HCT116 (cell line): Measurements from ENCODE around the gene C11orf21. TPM values are rescaled to one million over a fixed set of nuclear protein-coding genes. Genes with fewer than 3 reads are reported as not detected.

ENCODE experiments used
- ATAC-seq: fragments of 200-7000 bp; cut with Tn5 transposase; 2 replicates; pipeline ENCODE4 v1.9.1; 2020; ENCODE audit warnings: mild to moderate bottlenecking, moderate library complexity
- BruUV-seq: library from RNA; stranded (reverse); fragments of 400-500 nt; replicated peaks from 2 replicates; lab custom pipeline; 2021; lab: Mats Ljungman, UMichigan
- CTCF ChIA-PET: fragments of 300-600 bp; sonication (Branson Sonifier 250); formaldehyde crosslinking; loops from one replicate; lab custom pipeline; 2021; ENCODE audit warnings: antibody characterized with exemption; lab: Charles Lee
- POLR2A ChIA-PET: fragments of 300-600, 350-600 bp; sonication (Branson Sonifier 250); formaldehyde crosslinking; loops from one replicate; lab custom pipeline; 2021; ENCODE audit warnings: antibody characterized with exemption; lab: Charles Lee
- RAD21 ChIA-PET, 2 experiments: fragments of 300-600 bp; sonication (Branson Sonifier 250); formaldehyde crosslinking; loops; one replicate each; lab custom pipeline; 2023; ENCODE audit warnings: low total read pairs in 2 of 2; ENCODE audit not compliant: uncharacterized antibody in 2 of 2, unreplicated experiment in 2 of 2, low non-redundant PET in 1 of 2; lab: Charles Lee
- DNase-seq: peaks from one replicate; pipeline ENCODE4 v3.0.0-alpha.2; 2010; ENCODE audit warnings: low read depth, low spot score
- H2AFZ ChIP-seq: fragments of 200-600 bp; shearing (Covaris generic), sonication (generic); 2 replicates; pipeline ENCODE4 v1.6.1; 2017; ENCODE audit warnings: low read depth, mixed run types, mixed read lengths, antibody characterized with exemption, low read length; ENCODE audit not compliant: poor library complexity, severe bottlenecking
- H3K27ac ChIP-seq: 2 replicates; pipeline ENCODE4 v1.5.1; 2012; ENCODE audit warnings: low read depth, low read length
- H3K27me3 ChIP-seq: fragments of 200-600 bp; sonication (generic); 2 replicates; pipeline ENCODE4 v1.6.1; 2016; ENCODE audit warnings: mixed run types, low read length, mixed read lengths; ENCODE audit not compliant: insufficient read depth
- H3K36me3 ChIP-seq, 2 experiments: fragments of 200-500 bp in 1 of 2; fragments of 200-600 bp in 1 of 2; sonication (Bioruptor generic) in 1 of 2; sonication (generic) in 1 of 2; 2 replicates each; pipeline versions ENCODE4 v1.5.1 to v1.6.1; 2014 to 2016; ENCODE audit warnings: low read length in 2 of 2, inconsistent platforms in 1 of 2, mixed read lengths in 1 of 2, mixed run types in 1 of 2; ENCODE audit not compliant: insufficient read depth in 2 of 2, control insufficient read depth in 1 of 2
- H3K4me1 ChIP-seq, 2 experiments: fragments of 200-600 bp in 1 of 2; sonication (generic) in 1 of 2; 2 replicates each; pipeline versions ENCODE4 v1.5.1 to v1.6.1; 2012 to 2017; ENCODE audit warnings: low read length in 2 of 2, inconsistent platforms in 1 of 2, mild to moderate bottlenecking in 1 of 2, mixed read lengths in 1 of 2, mixed run types in 1 of 2, moderate library complexity in 1 of 2; ENCODE audit not compliant: insufficient read depth in 2 of 2, control insufficient read depth in 1 of 2
- H3K4me2 ChIP-seq: fragments of 200-600 bp; sonication (generic); 2 replicates; pipeline ENCODE4 v1.6.1; 2017; ENCODE audit warnings: mixed run types, low read length, mixed read lengths
- H3K4me3 ChIP-seq, 2 experiments: fragments of 200-600 bp in 1 of 2; sonication (generic) in 1 of 2; replicated peaks in 1 of 2; 2 replicates each; pipeline ENCODE4 v1.5.1; 2011 to 2016; ENCODE audit warnings: low read length in 2 of 2, control low read depth in 1 of 2, low read depth in 1 of 2, mild to moderate bottlenecking in 1 of 2, mixed read lengths in 1 of 2, mixed run types in 1 of 2
- H3K79me2 ChIP-seq: fragments of 200-600 bp; sonication (generic); 2 replicates; pipeline ENCODE4 v1.6.1; 2017; ENCODE audit warnings: mild to moderate bottlenecking, mixed run types, low read length, moderate library complexity, mixed read lengths; ENCODE audit not compliant: insufficient read depth
- H3K9ac ChIP-seq: fragments of 200-600 bp; sonication (generic); 2 replicates; pipeline ENCODE4 v1.6.1; 2016; ENCODE audit warnings: low read length, mixed read lengths
- H3K9me2 ChIP-seq: fragments of 200-600 bp; sonication (generic), shearing (Covaris generic); 2 replicates; pipeline ENCODE4 v1.6.1; 2017; ENCODE audit warnings: mixed run types, mild to moderate bottlenecking, moderate library complexity; ENCODE audit not compliant: insufficient read depth
- H3K9me3 ChIP-seq, 2 experiments: fragments of 200-500 bp in 1 of 2; fragments of 200-600 bp in 1 of 2; sonication (Bioruptor generic) in 1 of 2; sonication (generic) in 1 of 2; 2 replicates each; pipeline ENCODE4 v1.6.1; 2014 to 2017; ENCODE audit warnings: low read length in 2 of 2, mixed read lengths in 2 of 2, inconsistent platforms in 1 of 2, low read depth in 1 of 2, mild to moderate bottlenecking in 1 of 2, mixed run types in 1 of 2, moderate library complexity in 1 of 2; ENCODE audit not compliant: control insufficient read depth in 1 of 2, insufficient read depth in 1 of 2
- H4K20me1 ChIP-seq: fragments of 200-600 bp; sonication (generic), shearing (Covaris generic); 2 replicates; pipeline ENCODE4 v1.6.1; 2017; ENCODE audit warnings: mixed run types, mild to moderate bottlenecking, moderate library complexity; ENCODE audit not compliant: insufficient read depth
- CEBPB ChIP-seq: IDR thresholded peaks from 2 replicates; pipeline ENCODE4 v1.6.1; 2012; ENCODE audit warnings: low read depth
- FOSL1 ChIP-seq: IDR thresholded peaks from 2 replicates; pipeline ENCODE4 v1.6.1; 2012; ENCODE audit warnings: low read depth
- POLR2A ChIP-seq: IDR thresholded peaks from 2 replicates; pipeline ENCODE4 v1.7.0; 2011; ENCODE audit warnings: borderline replicate concordance; ENCODE audit not compliant: insufficient read depth, insufficient read length; ENCODE audit errors: extremely low read depth
- intact Hi-C: fragments of 100-400 bp; cut with micrococcal nuclease; formaldehyde crosslinking; loops from 2 replicates; pipeline ENCODE4 v1.10.0; 2022
- total RNA-seq: library from RNA; stranded (reverse); gene quantifications from one replicate; pipeline ENCODE4 v1.2.1, GENCODE V29; 2021; ENCODE audit not compliant: unreplicated experiment
- TF ChIP-seq, protein P1 (sequence below): IDR thresholded peaks from 2 replicates; pipeline ENCODE4 v1.6.1; 2012
- TF ChIP-seq, protein P2 (sequence below): IDR thresholded peaks from 2 replicates; pipeline ENCODE4 v1.6.1; 2012
- TF ChIP-seq, protein P3 (sequence below), 3 experiments: fragments of 200-600 bp in 1 of 3; sonication (generic) in 1 of 3; IDR thresholded peaks in 2 of 3; conservative IDR thresholded peaks in 1 of 3; 2 replicates each; pipeline ENCODE4 v1.5.1; 2012 to 2017; ENCODE audit warnings: low read depth in 2 of 3, low read length in 2 of 3, antibody characterized with exemption in 1 of 3, borderline replicate concordance in 1 of 3, control low read depth in 1 of 3, mild to moderate bottlenecking in 1 of 3, mixed read lengths in 1 of 3, mixed run types in 1 of 3, moderate library complexity in 1 of 3; ENCODE audit not compliant: insufficient read depth in 1 of 3

Gene C11orf21
- total RNA-seq, 1 experiment from 2014 or later: not detected

DNA sequence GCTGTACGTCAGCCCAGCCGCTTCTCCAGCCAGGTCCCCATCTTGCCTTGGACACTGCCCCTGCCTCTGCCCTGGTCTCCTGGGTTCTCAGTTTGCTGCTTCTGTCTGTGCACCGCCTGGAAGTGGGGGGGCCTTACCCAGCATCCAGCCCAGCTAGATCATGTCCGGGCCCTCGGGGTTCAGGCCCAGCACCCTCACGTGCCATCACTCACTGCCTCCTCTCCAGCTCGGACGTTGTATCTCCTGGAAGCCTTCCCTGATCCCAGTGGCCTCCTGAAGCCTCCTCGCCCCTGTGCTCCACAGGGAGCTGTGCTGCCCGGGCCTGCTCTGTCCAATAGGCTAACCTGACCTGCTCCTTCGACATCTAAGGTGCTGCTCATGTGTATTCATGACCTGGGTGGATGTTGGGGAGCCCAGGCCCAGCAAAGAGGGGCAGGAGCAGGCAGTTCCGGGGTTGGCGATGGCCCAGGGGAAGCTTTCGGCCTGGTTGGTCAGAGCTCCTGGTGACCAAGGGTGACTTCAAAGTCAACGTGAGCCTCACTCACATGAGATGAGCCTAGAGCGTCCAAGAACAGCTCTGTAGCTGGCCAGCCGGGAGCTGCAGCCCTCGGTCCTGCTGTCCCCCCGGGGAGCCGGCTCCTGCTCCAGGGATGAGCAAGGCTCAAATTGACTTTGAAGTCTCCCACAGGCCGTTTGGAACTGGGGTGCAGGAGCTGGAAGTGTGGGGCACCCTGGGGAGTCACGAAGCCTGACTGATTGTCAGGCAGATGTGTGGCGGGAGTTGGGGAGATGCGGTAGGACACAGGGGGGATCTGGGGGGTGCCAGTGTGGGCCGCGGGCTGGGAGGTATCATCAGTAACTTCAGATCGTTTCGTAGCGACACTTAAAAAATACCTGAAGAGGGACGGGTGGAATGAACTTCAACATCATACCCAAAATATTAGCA is 26.1 kb downstream of the C11orf21 start:
- Histone ChIP-seq H3K9ac (no peak overlapping the region), H3K9me3 (no peaks in the 10 kb centered on the region), H4K20me1 (no peaks in the 10 kb centered on the region), H3K4me3 (no peak overlapping the region), H3K4me2 (no peak overlapping the region), H3K4me1 (peaks cover 0 to 3% of the 10 kb centered on the region in 2 experiments; a peak in 1 of 4 replicates), H2AFZ (no peak overlapping the region)
- ChIA-PET RAD21 (no interaction called here), POLR2A (no interaction called here)
- no peak for TF ChIP-seq POLR2A
- no peak for TF ChIP-seq CEBPB
- TF ChIP-seq, protein P1, sequence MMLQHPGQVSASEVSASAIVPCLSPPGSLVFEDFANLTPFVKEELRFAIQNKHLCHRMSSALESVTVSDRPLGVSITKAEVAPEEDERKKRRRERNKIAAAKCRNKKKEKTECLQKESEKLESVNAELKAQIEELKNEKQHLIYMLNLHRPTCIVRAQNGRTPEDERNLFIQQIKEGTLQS: no peak
- TF ChIP-seq, protein P2, sequence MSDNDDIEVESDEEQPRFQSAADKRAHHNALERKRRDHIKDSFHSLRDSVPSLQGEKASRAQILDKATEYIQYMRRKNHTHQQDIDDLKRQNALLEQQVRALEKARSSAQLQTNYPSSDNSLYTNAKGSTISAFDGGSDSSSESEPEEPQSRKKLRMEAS: no peak
- TF ChIP-seq, protein P3, sequence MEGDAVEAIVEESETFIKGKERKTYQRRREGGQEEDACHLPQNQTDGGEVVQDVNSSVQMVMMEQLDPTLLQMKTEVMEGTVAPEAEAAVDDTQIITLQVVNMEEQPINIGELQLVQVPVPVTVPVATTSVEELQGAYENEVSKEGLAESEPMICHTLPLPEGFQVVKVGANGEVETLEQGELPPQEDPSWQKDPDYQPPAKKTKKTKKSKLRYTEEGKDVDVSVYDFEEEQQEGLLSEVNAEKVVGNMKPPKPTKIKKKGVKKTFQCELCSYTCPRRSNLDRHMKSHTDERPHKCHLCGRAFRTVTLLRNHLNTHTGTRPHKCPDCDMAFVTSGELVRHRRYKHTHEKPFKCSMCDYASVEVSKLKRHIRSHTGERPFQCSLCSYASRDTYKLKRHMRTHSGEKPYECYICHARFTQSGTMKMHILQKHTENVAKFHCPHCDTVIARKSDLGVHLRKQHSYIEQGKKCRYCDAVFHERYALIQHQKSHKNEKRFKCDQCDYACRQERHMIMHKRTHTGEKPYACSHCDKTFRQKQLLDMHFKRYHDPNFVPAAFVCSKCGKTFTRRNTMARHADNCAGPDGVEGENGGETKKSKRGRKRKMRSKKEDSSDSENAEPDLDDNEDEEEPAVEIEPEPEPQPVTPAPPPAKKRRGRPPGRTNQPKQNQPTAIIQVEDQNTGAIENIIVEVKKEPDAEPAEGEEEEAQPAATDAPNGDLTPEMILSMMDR (IDR thresholded peaks at IDR 0.05 in 2 of 3, conservative IDR thresholded peaks at IDR 0.05 in 1 of 3; ENCODE audit: borderline replicate concordance in 1 of 3, insufficient read depth in 1 of 3, low read depth in 2 of 3, low read length in 2 of 3): no peak
- TF ChIP-seq FOSL1: no peak
- TF ChIP-seq, all 23 proteins: peak for 0
- ATAC-seq: no peak
- no peaks in the 10 kb centered on the region for H3K9me2 ChIP-seq
- no peaks in the 10 kb centered on the region for H3K79me2 ChIP-seq
- no peak overlapping the region for H3K27ac ChIP-seq
- BruUV-seq: no TSS peak
- H3K36me3 ChIP-seq: no peaks in the 10 kb centered on the region
- CTCF ChIA-PET: no interaction called here
- intact Hi-C loops: no loop called here
- H3K27me3 ChIP-seq: no peaks in the 10 kb centered on the region
- DNase-seq: no peak
